Measurements from ENCODE around the gene KHNYN.
"Not testable (repeated sequence)": the region's sequence is repeated elsewhere in the genome, so short reads cannot be mapped to it uniquely, and the experiment has no call there.

KHNYN gene

DNA sequence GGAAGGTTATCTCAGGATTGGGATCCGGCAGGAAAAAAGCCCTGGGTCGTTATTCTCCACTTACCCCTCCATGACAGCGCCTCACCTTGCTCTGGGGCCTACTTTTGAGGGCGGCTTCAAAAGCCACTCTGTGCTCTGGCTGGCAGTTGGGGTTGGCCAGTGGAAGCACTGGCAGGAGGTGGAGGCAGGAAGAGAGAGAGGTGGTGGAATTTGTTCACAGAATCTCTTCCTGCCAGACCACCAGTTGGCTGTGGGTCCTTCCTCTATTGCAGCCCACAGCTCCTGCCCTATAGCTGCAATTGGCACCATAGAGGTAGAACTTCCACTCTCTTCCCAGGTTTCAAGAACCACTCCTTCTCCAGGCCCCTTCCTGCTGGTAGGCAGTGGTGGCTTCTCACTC is 45.5 kb downstream of the KHNYN start:
- no peaks in the 10 kb centered on the region for H3K9me3 ChIP-seq (ENCODE audit: control insufficient read depth in 1 of 2, low read length in 2 of 2)
- H3K27me3 ChIP-seq (ENCODE audit: control insufficient read depth in 1 of 2, insufficient read depth in 2 of 2, low read length in 2 of 2) = no peaks in the 10 kb centered on the region
- no peaks in the 10 kb centered on the region for H3K4me1 ChIP-seq (ENCODE audit: control insufficient read depth in 1 of 2, insufficient read depth in 2 of 2, low read length in 2 of 2)
- no peak overlapping the region for H3K4me3 ChIP-seq (ENCODE audit: low read depth in 1 of 2, low read length in 2 of 2)
- no peak overlapping the region for H3K9ac ChIP-seq (ENCODE audit: low read depth in 1 of 2, low read length in 2 of 2)
- H3K27ac ChIP-seq (ENCODE audit: low read depth, low read length) = no peak overlapping the region
- H3K36me3 ChIP-seq (ENCODE audit: control insufficient read depth in 1 of 2, insufficient read depth in 2 of 2, low read length in 2 of 2) = no peaks in the 10 kb centered on the region

DNA sequence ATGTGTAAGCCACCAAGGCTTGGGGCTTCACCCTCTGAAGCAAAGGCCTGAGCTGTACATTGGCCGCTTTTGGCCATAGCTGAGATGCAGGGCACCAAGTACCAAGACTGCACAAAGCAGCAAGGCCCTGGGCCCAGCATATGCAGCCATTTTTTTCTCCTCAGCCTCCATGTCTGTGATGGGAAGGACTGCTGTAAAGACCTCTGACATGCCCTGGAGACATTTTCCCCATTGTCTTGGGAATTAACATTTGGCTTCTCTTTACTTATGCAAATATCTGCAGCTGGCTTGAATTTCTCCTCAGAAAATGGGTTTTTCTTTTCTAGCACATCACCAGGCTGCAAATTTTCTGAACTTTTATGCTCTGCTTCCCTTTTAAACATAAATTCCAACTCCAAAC is 50.2 kb downstream of the KHNYN start:
- not testable (repeated sequence) for H3K9me3 ChIP-seq (ENCODE audit: control insufficient read depth in 1 of 2, low read length in 2 of 2); H3K4me3 ChIP-seq (ENCODE audit: low read depth in 1 of 2, low read length in 2 of 2); H3K27ac ChIP-seq (ENCODE audit: low read depth, low read length); H3K27me3 ChIP-seq (ENCODE audit: control insufficient read depth in 1 of 2, insufficient read depth in 2 of 2, low read length in 2 of 2); H3K4me1 ChIP-seq (ENCODE audit: control insufficient read depth in 1 of 2, insufficient read depth in 2 of 2, low read length in 2 of 2); H3K9ac ChIP-seq (ENCODE audit: low read depth in 1 of 2, low read length in 2 of 2); H3K36me3 ChIP-seq (ENCODE audit: control insufficient read depth in 1 of 2, insufficient read depth in 2 of 2, low read length in 2 of 2)

DNA sequence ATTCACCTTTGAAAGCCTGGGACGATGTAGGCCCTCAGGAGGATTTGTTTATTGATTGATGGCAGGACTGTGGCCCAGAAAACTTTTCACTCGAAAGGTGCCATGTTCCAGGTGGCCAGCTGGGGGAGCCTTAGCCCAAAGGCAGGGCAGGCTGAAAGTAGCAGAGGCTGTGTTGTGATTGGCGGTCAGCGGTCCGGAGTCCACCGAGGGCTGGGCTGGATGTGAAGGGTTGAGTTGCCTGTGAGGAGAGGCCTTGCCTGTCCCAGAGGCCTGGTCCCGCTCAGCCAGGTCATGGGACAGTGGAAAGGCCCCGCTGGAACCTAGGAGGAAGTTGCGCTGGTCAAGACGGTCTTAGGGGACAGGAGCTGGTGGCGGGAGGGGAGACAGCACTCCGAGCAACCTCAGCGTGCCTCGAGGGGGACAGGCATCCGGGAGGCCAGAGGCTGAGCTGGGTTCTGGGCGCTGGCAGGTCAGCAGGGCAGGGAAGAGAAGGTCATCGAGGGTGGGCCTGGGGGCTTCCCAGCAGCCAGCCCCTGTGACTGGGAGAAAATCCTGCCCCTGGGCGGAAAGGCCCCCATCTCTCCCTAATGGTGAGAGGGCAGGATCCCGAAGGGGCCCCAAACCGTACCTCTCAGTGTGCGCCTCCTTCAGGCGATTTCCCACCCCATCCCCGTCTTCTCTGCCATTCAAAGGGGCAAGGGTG is 52.0 kb downstream of the KHNYN start:
- no peaks in the 10 kb centered on the region for H3K4me1 ChIP-seq (ENCODE audit: control insufficient read depth in 1 of 2, insufficient read depth in 2 of 2, low read length in 2 of 2)
- H3K36me3 ChIP-seq (ENCODE audit: control insufficient read depth in 1 of 2, insufficient read depth in 2 of 2, low read length in 2 of 2) = no peaks in the 10 kb centered on the region
- H3K9me3 ChIP-seq (ENCODE audit: control insufficient read depth in 1 of 2, low read length in 2 of 2) = no peaks in the 10 kb centered on the region
- no peak overlapping the region for H3K9ac ChIP-seq (ENCODE audit: low read depth in 1 of 2, low read length in 2 of 2)
- H3K4me3 ChIP-seq (ENCODE audit: low read depth in 1 of 2, low read length in 2 of 2) = peak overlapping the region in 1 of 2 donors; percentile 23
- no peaks in the 10 kb centered on the region for H3K27me3 ChIP-seq (ENCODE audit: control insufficient read depth in 1 of 2, insufficient read depth in 2 of 2, low read length in 2 of 2)
- no peak overlapping the region for H3K27ac ChIP-seq (ENCODE audit: low read depth, low read length)

DNA sequence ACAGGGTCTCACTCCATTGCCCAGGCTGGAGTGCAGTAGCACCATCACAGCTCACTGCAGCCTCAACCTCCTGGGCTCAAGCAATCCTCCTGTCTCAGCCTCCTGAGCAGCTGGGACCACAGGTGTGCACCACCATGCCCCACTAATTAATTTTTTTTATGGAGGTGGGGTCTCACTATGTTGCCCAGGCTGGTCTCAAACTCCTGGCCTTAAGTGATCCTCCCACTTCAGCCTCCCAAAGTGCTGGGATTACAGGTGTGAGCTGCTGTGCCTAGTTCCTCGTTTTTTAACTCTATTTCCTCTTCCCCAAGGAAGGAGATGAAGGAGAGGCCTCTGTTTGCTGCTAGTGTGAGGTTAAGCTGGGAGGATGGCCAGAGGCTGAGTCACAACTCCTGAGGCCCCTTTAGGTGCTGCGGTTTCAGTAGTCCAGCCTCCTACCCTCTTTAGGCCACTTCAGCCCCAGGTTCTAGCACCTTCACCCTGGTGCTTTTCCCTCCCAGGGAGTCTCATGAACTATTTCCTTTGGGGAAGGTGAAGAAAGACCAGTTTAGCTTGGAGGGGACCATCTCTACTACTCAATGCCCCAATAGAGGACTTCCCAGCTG is 53.0 kb downstream of the KHNYN start:
- not testable (repeated sequence) for H3K27me3 ChIP-seq (ENCODE audit: control insufficient read depth in 1 of 2, insufficient read depth in 2 of 2, low read length in 2 of 2); H3K27ac ChIP-seq (ENCODE audit: low read depth, low read length); H3K36me3 ChIP-seq (ENCODE audit: control insufficient read depth in 1 of 2, insufficient read depth in 2 of 2, low read length in 2 of 2); H3K4me1 ChIP-seq (ENCODE audit: control insufficient read depth in 1 of 2, insufficient read depth in 2 of 2, low read length in 2 of 2); H3K9me3 ChIP-seq (ENCODE audit: control insufficient read depth in 1 of 2, low read length in 2 of 2); H3K4me3 ChIP-seq (ENCODE audit: low read depth in 1 of 2, low read length in 2 of 2); H3K9ac ChIP-seq (ENCODE audit: low read depth in 1 of 2, low read length in 2 of 2)

DNA sequence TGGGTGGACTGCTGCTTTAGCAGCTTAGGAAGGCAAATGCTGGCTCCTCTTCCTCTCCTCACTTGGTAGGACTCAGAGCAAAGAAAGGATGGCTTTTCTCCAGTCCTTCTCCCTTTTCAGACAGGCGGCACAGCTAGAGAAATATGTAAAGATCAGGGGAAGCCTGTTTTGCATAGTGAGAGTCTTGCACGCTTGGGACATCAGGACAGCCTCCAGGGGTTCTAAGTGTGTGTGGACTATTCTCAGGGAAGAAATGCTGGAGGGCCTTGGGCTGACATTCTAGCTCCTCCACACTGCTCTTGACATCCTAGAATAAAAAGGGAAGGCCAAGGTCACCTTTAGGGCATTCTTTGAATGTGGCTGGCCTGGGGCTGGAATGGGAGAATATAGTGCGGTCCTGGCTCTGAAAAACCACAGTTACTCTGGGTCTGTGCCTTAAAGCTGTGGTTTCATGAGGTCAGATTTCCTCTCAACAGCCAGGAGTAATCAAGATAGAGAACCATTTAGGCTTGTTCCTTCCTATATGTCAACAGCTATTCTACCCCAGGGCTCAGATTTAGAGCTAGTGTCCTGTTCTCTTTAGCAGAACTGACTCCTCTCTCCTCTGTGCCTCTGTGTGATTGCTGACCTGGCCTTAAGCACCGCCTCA is 54.0 kb downstream of the KHNYN start:
- no peaks in the 10 kb centered on the region for H3K9me3 ChIP-seq (ENCODE audit: control insufficient read depth in 1 of 2, low read length in 2 of 2)
- no peaks in the 10 kb centered on the region for H3K27me3 ChIP-seq (ENCODE audit: control insufficient read depth in 1 of 2, insufficient read depth in 2 of 2, low read length in 2 of 2)
- no peak overlapping the region for H3K4me3 ChIP-seq (ENCODE audit: low read depth in 1 of 2, low read length in 2 of 2)
- no peak overlapping the region for H3K27ac ChIP-seq (ENCODE audit: low read depth, low read length)
- no peaks in the 10 kb centered on the region for H3K4me1 ChIP-seq (ENCODE audit: control insufficient read depth in 1 of 2, insufficient read depth in 2 of 2, low read length in 2 of 2)
- no peaks in the 10 kb centered on the region for H3K36me3 ChIP-seq (ENCODE audit: control insufficient read depth in 1 of 2, insufficient read depth in 2 of 2, low read length in 2 of 2)
- no peak overlapping the region for H3K9ac ChIP-seq (ENCODE audit: low read depth in 1 of 2, low read length in 2 of 2)

Measured in duodenal mucosa (tissue), 2 donors.